Stomach (tissue), 4 donors: ENCODE results near the gene EHMT1.

ENCODE experiments used
- EP300 ChIP-seq: sonication (generic); formaldehyde crosslinking; IDR thresholded peaks from one replicate; pipeline ENCODE4 v1.6.1; 2017; ENCODE audit warnings: antibody characterized with exemption
- POLR2A ChIP-seq, 4 donors: fragments of 450-650 bp; IDR thresholded peaks; one replicate each; pipeline ENCODE4 v1.6.1; 2016; ENCODE audit warnings: antibody characterized with exemption in 4 of 4, control low read depth in 2 of 4, mild to moderate bottlenecking in 1 of 4, moderate library complexity in 1 of 4
- POLR2AphosphoS5 ChIP-seq, 3 donors: sonication (generic); formaldehyde crosslinking; IDR thresholded peaks; one replicate each; pipeline ENCODE4 v1.6.1; 2016; ENCODE audit warnings: antibody characterized with exemption in 3 of 3
- TF ChIP-seq, protein P1 (sequence below), 7 experiments: fragments of 450-650 bp in 4 of 7; fragments of 200-600 bp in 3 of 7; sonication (generic) in 3 of 7; IDR thresholded peaks; one replicate each; pipeline ENCODE4 v1.5.1; 2016 to 2019; ENCODE audit warnings: antibody characterized with exemption in 7 of 7, control low read depth in 2 of 7, mild to moderate bottlenecking in 1 of 7

- TF ChIP-seq, protein P1, sequence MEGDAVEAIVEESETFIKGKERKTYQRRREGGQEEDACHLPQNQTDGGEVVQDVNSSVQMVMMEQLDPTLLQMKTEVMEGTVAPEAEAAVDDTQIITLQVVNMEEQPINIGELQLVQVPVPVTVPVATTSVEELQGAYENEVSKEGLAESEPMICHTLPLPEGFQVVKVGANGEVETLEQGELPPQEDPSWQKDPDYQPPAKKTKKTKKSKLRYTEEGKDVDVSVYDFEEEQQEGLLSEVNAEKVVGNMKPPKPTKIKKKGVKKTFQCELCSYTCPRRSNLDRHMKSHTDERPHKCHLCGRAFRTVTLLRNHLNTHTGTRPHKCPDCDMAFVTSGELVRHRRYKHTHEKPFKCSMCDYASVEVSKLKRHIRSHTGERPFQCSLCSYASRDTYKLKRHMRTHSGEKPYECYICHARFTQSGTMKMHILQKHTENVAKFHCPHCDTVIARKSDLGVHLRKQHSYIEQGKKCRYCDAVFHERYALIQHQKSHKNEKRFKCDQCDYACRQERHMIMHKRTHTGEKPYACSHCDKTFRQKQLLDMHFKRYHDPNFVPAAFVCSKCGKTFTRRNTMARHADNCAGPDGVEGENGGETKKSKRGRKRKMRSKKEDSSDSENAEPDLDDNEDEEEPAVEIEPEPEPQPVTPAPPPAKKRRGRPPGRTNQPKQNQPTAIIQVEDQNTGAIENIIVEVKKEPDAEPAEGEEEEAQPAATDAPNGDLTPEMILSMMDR (IDR thresholded peaks at IDR 0.05): no peak
- no peak for TF ChIP-seq POLR2A (IDR thresholded peaks at IDR 0.05)
- TF ChIP-seq EP300: no peak
- TF ChIP-seq POLR2AphosphoS5 (IDR thresholded peaks at IDR 0.05): no peak
Measured at GRCh38 chr9:137752426-137752825, 133.6 kb downstream of the EHMT1 start.
